IMR-90 (cell line): ENCODE data around the gene CTDSPL. TPM values are rescaled to one million over a fixed set of nuclear protein-coding genes. Genes with fewer than 3 reads are reported as not detected.

Experiments
- ATAC-seq: fragments of 200-7000 bp; cut with Tn5 transposase; 2 replicates; pipeline ENCODE4 v1.9.1; 2020; ENCODE audit warnings: low read depth, mild to moderate bottlenecking, moderate library complexity
- BruUV-seq: library from RNA; stranded (reverse); fragments of 400-500 nt; replicated peaks from 2 replicates; lab custom pipeline; 2021; lab: Mats Ljungman, UMichigan
- CTCF ChIA-PET: fragments of 300-600 bp; formaldehyde crosslinking; extraction: SDS; loops from one replicate; lab custom pipeline; 2021; ENCODE audit warnings: antibody characterized with exemption; lab: Yijun Ruan, JAX
- POLR2A ChIA-PET: fragments of 300-600 bp; sonication (Branson Sonifier 250); formaldehyde crosslinking; loops from one replicate; lab custom pipeline; 2022; ENCODE audit warnings: antibody characterized with exemption; ENCODE audit not compliant: unreplicated experiment; lab: Charles Lee
- DNase-seq: peaks from one replicate; pipeline ENCODE4 v3.0.0; 2013
- H2AFZ ChIP-seq: replicated peaks from 2 replicates; pipeline ENCODE3; 2013; ENCODE audit warnings: low read length, mild to moderate bottlenecking; ENCODE audit not compliant: poor library complexity
- H2AK5ac ChIP-seq: 2 replicates; pipeline ENCODE4 v1.6.1; 2013; ENCODE audit warnings: low read depth, low read length, inconsistent platforms
- H2AK9ac ChIP-seq: replicated peaks from 2 replicates; pipeline ENCODE3; 2013; ENCODE audit warnings: mild to moderate bottlenecking, low read depth, low read length, moderate library complexity; ENCODE audit not compliant: poor library complexity
- H2BK120ac ChIP-seq: 2 replicates; pipeline ENCODE4 v1.6.1; 2013; ENCODE audit warnings: low read depth, low read length, inconsistent platforms
- H2BK15ac ChIP-seq: 3 replicates; pipeline ENCODE4 v1.6.1; 2013; ENCODE audit warnings: low read depth, low read length, inconsistent platforms
- H2BK20ac ChIP-seq: 2 replicates; pipeline ENCODE4 v1.6.1; 2013; ENCODE audit warnings: low read depth, mild to moderate bottlenecking, inconsistent platforms, low read length, moderate library complexity
- H2BK5ac ChIP-seq: 2 replicates; pipeline ENCODE4 v1.6.1; 2013; ENCODE audit warnings: mild to moderate bottlenecking, low read depth, low read length, inconsistent platforms; ENCODE audit not compliant: poor library complexity, severe bottlenecking
- H3K14ac ChIP-seq: replicated peaks from 2 replicates; pipeline ENCODE4 v1.6.1; 2013; ENCODE audit warnings: low read depth, low read length, inconsistent platforms
- H3K18ac ChIP-seq: 2 replicates; pipeline ENCODE4 v1.6.1; 2013; ENCODE audit warnings: low read depth, low read length, control low read depth
- H3K23ac ChIP-seq: 2 replicates; pipeline ENCODE4 v1.6.1; 2013; ENCODE audit warnings: low read depth, low read length, inconsistent platforms
- H3K27ac ChIP-seq: 2 replicates; pipeline ENCODE4 v1.5.1; 2013; ENCODE audit warnings: mild to moderate bottlenecking, control low read depth, low read length; ENCODE audit not compliant: insufficient read depth
- H3K27me3 ChIP-seq: 2 replicates; pipeline ENCODE4 v1.6.1; 2013; ENCODE audit warnings: low read length; ENCODE audit not compliant: control insufficient read depth, insufficient read depth
- H3K36me3 ChIP-seq: 2 replicates; pipeline ENCODE4 v1.6.1; 2013; ENCODE audit warnings: low read length, mixed read lengths; ENCODE audit not compliant: control insufficient read depth, insufficient read depth
- H3K4ac ChIP-seq: 2 replicates; pipeline ENCODE4 v1.6.1; 2013; ENCODE audit warnings: low read depth, low read length, inconsistent platforms
- H3K4me1 ChIP-seq: 2 replicates; pipeline ENCODE4 v1.6.1; 2013; ENCODE audit warnings: low read length, mixed read lengths; ENCODE audit not compliant: control insufficient read depth, insufficient read depth
- H3K4me2 ChIP-seq: 2 replicates; pipeline ENCODE4 v1.6.1; 2013; ENCODE audit warnings: low read depth, mild to moderate bottlenecking, control low read depth, low read length, moderate library complexity
- H3K4me3 ChIP-seq: 2 replicates; pipeline ENCODE4 v1.5.1; 2013; ENCODE audit warnings: low read depth, mild to moderate bottlenecking, control low read depth, low read length, moderate library complexity; ENCODE audit not compliant: insufficient read depth
- H3K56ac ChIP-seq: 2 replicates; pipeline ENCODE4 v1.6.1; 2013; ENCODE audit warnings: low read length, inconsistent platforms; ENCODE audit not compliant: insufficient read depth; ENCODE audit errors: extremely low read depth
- H3K79me1 ChIP-seq, 2 experiments: 2 replicates each; pipeline ENCODE4 v1.6.1; 2013; ENCODE audit warnings: low read length in 2 of 2, inconsistent platforms in 1 of 2, low read depth in 1 of 2
- H3K9ac ChIP-seq: 2 replicates; pipeline ENCODE4 v1.6.1; 2013; ENCODE audit warnings: low read depth, low read length, control low read depth
- H3K9me1 ChIP-seq: 2 replicates; pipeline ENCODE4 v1.6.1; 2013; ENCODE audit warnings: low read length, inconsistent platforms; ENCODE audit not compliant: insufficient read depth
- H3K9me3 ChIP-seq: 2 replicates; pipeline ENCODE4 v1.6.1; 2013; ENCODE audit warnings: low read length; ENCODE audit not compliant: control insufficient read depth, insufficient read depth
- H4K20me1 ChIP-seq: 2 replicates; pipeline ENCODE4 v1.6.1; 2013; ENCODE audit warnings: low read length, inconsistent platforms; ENCODE audit not compliant: insufficient read depth
- H4K5ac ChIP-seq: 2 replicates; pipeline ENCODE4 v1.6.1; 2013; ENCODE audit warnings: mild to moderate bottlenecking, low read depth, low read length, control low read depth
- H4K8ac ChIP-seq, 2 experiments: 2 replicates each; pipeline ENCODE4 v1.6.1; 2013; ENCODE audit warnings: low read depth in 2 of 2, low read length in 2 of 2, control low read depth in 1 of 2, inconsistent platforms in 1 of 2
- H4K91ac ChIP-seq: 2 replicates; pipeline ENCODE4 v1.6.1; 2013; ENCODE audit warnings: low read depth, low read length, inconsistent platforms; ENCODE audit not compliant: insufficient read depth
- BHLHE40 ChIP-seq: fragments of 150-350 bp; IDR thresholded peaks from 2 replicates; pipeline ENCODE4 v1.6.1; 2016; ENCODE audit warnings: mild to moderate bottlenecking, low read depth, low read length
- CEBPB ChIP-seq: IDR thresholded peaks from 2 replicates; pipeline ENCODE4 v1.6.1; 2012; ENCODE audit warnings: low read depth, low read length, improper control_type of control experiment
- CHD1 ChIP-seq: IDR thresholded peaks from 2 replicates; pipeline ENCODE4 v1.6.1; 2012; ENCODE audit warnings: low read depth, low read length, improper control_type of control experiment
- FOS ChIP-seq: fragments of 150-350 bp; IDR thresholded peaks from 2 replicates; pipeline ENCODE4 v1.6.1; 2016; ENCODE audit warnings: low read depth, low read length
- MAFK ChIP-seq: IDR thresholded peaks from 2 replicates; pipeline ENCODE4 v1.6.1; 2012; ENCODE audit warnings: low read depth, low read length, improper control_type of control experiment
- POLR2A ChIP-seq: IDR thresholded peaks from 2 replicates; pipeline ENCODE4 v1.6.1; 2012; ENCODE audit warnings: mild to moderate bottlenecking, low read depth, low read length
- RAD21 ChIP-seq: IDR thresholded peaks from 2 replicates; pipeline ENCODE4 v1.6.1; 2012; ENCODE audit warnings: low read length, improper control_type of control experiment
- RCOR1 ChIP-seq: IDR thresholded peaks from 2 replicates; pipeline ENCODE4 v1.6.1; 2012; ENCODE audit warnings: mild to moderate bottlenecking, low read length, improper control_type of control experiment; ENCODE audit not compliant: insufficient replicate concordance
- SMC3 ChIP-seq: fragments of 150-350 bp; IDR thresholded peaks from 2 replicates; pipeline ENCODE4 v1.6.1; 2016; ENCODE audit warnings: low read depth, mild to moderate bottlenecking, antibody characterized with exemption, low read length, moderate library complexity
- WGBS, 2 experiments: methylation state at CpG; one replicate each; pipeline versions ENCODE4 v1.1.5 to v1.1.7; 2013; ENCODE audit warnings: missing lambda C conversion rate in 2 of 2; ENCODE audit not compliant: insufficient read length in 1 of 2; ENCODE audit errors: extremely low coverage in 2 of 2; 5-methylcytosine and 5-hydroxymethylcytosine counted together
- dilution Hi-C: fragments of 300-500 bp; cut with HindIII; formaldehyde crosslinking; loops from one replicate; pipeline ENCODE4 v1.14.3; 2018; ENCODE audit warnings: low sequenced_read_pairs; ENCODE audit not compliant: unreplicated experiment
- in situ Hi-C: fragments of 300-500 bp; cut with MboI; formaldehyde crosslinking; loops from 3 replicates; pipeline ENCODE4 v1.14.3; 2019; ENCODE audit warnings: low sequenced_read_pairs, inconsistent platforms, mixed read lengths
- intact Hi-C: fragments of 100-400 bp; cut with micrococcal nuclease; formaldehyde crosslinking; loops from 2 replicates; pipeline ENCODE4 v1.10.0; 2022
- polyA plus RNA-seq, 3 experiments: library from polyadenylated mRNA; depleted of rRNA; stranded (reverse); fragments of >200 nt; gene quantifications; 2 replicates each; pipeline ENCODE4 v1.2.3, GENCODE V29; 2012; ENCODE audit warnings: low replicate concordance in 1 of 3
- total RNA-seq: library from RNA; depleted of rRNA; stranded (reverse); fragments of >200 nt; gene quantifications from 2 replicates; pipeline ENCODE4 v1.2.3, GENCODE V29; 2012
- TF ChIP-seq, protein P1 (sequence below): fragments of 150-350 bp; IDR thresholded peaks from 2 replicates; pipeline ENCODE4 v1.6.1; 2016; ENCODE audit warnings: low read depth, mild to moderate bottlenecking, low read length, moderate library complexity, borderline replicate concordance
- TF ChIP-seq, protein P2 (sequence below): conservative IDR thresholded peaks from 2 replicates; pipeline ENCODE4 v1.5.1; 2012; ENCODE audit warnings: mild to moderate bottlenecking, low read depth, low read length, improper control_type of control experiment

Gene CTDSPL
- total and polyA plus RNA-seq, 2 of the 4 experiments (the other 2 are of a cell fraction): 24.5 to 29.0 TPM

- H4K91ac ChIP-seq: no peak overlapping the region
- H3K23ac ChIP-seq: no peak overlapping the region
- H2BK20ac ChIP-seq: no peak overlapping the region
- no peak for TF ChIP-seq POLR2A
- TF ChIP-seq FOS: no peak
- no peak for TF ChIP-seq MAFK
- no peak for TF ChIP-seq RCOR1
- TF ChIP-seq CEBPB: no peak
- TF ChIP-seq, protein P1, sequence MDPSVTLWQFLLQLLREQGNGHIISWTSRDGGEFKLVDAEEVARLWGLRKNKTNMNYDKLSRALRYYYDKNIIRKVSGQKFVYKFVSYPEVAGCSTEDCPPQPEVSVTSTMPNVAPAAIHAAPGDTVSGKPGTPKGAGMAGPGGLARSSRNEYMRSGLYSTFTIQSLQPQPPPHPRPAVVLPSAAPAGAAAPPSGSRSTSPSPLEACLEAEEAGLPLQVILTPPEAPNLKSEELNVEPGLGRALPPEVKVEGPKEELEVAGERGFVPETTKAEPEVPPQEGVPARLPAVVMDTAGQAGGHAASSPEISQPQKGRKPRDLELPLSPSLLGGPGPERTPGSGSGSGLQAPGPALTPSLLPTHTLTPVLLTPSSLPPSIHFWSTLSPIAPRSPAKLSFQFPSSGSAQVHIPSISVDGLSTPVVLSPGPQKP: no peak
- TF ChIP-seq CHD1: no peak
- no peak for TF ChIP-seq SMC3
- TF ChIP-seq RAD21: no peak
- no peak for TF ChIP-seq BHLHE40
- TF ChIP-seq, protein P2, sequence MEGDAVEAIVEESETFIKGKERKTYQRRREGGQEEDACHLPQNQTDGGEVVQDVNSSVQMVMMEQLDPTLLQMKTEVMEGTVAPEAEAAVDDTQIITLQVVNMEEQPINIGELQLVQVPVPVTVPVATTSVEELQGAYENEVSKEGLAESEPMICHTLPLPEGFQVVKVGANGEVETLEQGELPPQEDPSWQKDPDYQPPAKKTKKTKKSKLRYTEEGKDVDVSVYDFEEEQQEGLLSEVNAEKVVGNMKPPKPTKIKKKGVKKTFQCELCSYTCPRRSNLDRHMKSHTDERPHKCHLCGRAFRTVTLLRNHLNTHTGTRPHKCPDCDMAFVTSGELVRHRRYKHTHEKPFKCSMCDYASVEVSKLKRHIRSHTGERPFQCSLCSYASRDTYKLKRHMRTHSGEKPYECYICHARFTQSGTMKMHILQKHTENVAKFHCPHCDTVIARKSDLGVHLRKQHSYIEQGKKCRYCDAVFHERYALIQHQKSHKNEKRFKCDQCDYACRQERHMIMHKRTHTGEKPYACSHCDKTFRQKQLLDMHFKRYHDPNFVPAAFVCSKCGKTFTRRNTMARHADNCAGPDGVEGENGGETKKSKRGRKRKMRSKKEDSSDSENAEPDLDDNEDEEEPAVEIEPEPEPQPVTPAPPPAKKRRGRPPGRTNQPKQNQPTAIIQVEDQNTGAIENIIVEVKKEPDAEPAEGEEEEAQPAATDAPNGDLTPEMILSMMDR: no peak
- H3K4me1 ChIP-seq: no peaks in the 10 kb centered on the region
- H4K5ac ChIP-seq: no peak overlapping the region
- peaks cover 4% of the 10 kb centered on the region; the same call in 1 of the 2 replicates for H3K9me3 ChIP-seq
- BruUV-seq: no TSS peak
- CTCF ChIA-PET: no interaction called here
- no peak overlapping the region for H2AK9ac ChIP-seq
- no peak overlapping the region for H3K18ac ChIP-seq
- no peak for DNase-seq
- H3K36me3 ChIP-seq: peaks cover 26% of the 10 kb centered on the region
- WGBS, 2 experiments: 100% methylated on average over 1 of the region's 6 CpGs; no CpG with 5 or more reads in 1 of the 2 experiments
- no peak overlapping the region for H2BK15ac ChIP-seq
- H3K4ac ChIP-seq: no peak overlapping the region
- intact Hi-C loops (no loop called here), dilution Hi-C loops (no loop called here), in situ Hi-C loops (no loop called here)
- no peak overlapping the region for H3K4me2 ChIP-seq
- H4K20me1 ChIP-seq: no peaks in the 10 kb centered on the region; the same call in 1 of the 2 replicates
- H3K4me3 ChIP-seq: no peak overlapping the region
- 0 out of 4 replicates have a peak, but pooled peaks cover 0 to 3% of the 10 kb centered on the region in 2 experiments for H3K79me1 ChIP-seq
- H3K14ac ChIP-seq: no peak overlapping the region
- ATAC-seq: no peak
- no peak overlapping the region for H2BK120ac ChIP-seq
- H3K56ac ChIP-seq: no peak overlapping the region
- no peak overlapping the region for H3K9ac ChIP-seq
- H2AFZ ChIP-seq: no peak overlapping the region
- H3K9me1 ChIP-seq: 0 out of 2 replicates have a peak, but pooled peaks cover 4% of the 10 kb centered on the region
- H3K27ac ChIP-seq: no peak overlapping the region
- H3K27me3 ChIP-seq: no peaks in the 10 kb centered on the region
- POLR2A ChIA-PET: no interaction called here
- no peak overlapping the region for H2AK5ac ChIP-seq
- H2BK5ac ChIP-seq: no peak overlapping the region
- H4K8ac ChIP-seq: no peak overlapping the region
These were observed 155.3 kb downstream of the CTDSPL start for GRCh38 chr3:38016847-38017444.
